ENCODE results near the gene ISL2. TPM values are rescaled to one million over a fixed set of nuclear protein-coding genes. Genes with fewer than 3 reads are reported as not detected.

The ISL2 gene
- total RNA-seq, 2 donors from 2014 or later = 0.77 to 2.4 TPM

- peaks cover 13% of the 10 kb centered on the region for H3K27me3 ChIP-seq (replicated peaks; ENCODE audit: insufficient read depth)
- H3K27ac ChIP-seq = no peak overlapping the region
- no peak for DNase-seq (ENCODE audit: low spot score)
- intact Hi-C loops (cut with DNase I) = no loop called here
- H3K36me3 ChIP-seq = no peaks in the 10 kb centered on the region
- no peak overlapping the region for H3K4me3 ChIP-seq
- TF ChIP-seq POLR2AphosphoS5 (IDR thresholded peaks at IDR 0.05) (no peak), POLR2A (IDR thresholded peaks at IDR 0.05) (no peak), CTCF (IDR thresholded peaks at IDR 0.05) (no peak)
- no peaks in the 10 kb centered on the region for H3K9me3 ChIP-seq
- H3K4me1 ChIP-seq (replicated peaks) = peaks cover 4% of the 10 kb centered on the region
- WGBS = 96% methylated on average over 1 of the region's 1 CpG
Measured at GRCh38 chr15:76349301-76350070, 12.9 kb downstream of the ISL2 start.

DNA sequence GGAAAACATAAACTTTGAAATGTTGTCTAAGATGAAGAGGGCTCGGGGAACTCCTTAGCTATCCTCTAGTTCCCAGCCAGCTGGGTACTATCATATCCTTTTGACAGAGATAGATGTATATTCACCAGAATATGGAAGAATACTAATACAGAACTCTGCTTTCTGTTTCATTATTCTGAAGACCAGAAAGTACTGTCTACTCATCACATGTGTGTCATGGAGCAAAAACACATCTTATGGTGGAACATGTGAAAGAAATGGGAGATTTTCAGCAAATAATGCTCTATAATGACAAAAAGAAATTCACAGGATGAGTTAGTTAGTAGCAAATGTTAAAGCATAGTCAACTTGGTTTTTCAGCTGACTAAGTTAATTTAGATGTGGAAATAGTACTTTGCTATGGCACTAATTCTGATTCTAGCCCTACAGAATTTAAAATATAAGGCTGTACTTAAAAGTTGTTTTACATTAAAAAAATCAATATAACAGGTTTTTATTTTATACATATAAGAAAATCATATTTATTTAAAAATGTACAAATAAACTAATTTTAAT lies 16.5 kb downstream of the ISL2 start:
- Histone ChIP-seq H3K4me3 (no peak overlapping the region), H3K9me3 (no peaks in the 10 kb centered on the region), H3K4me1 (replicated peaks) (no peaks in the 10 kb centered on the region), H3K27me3 (replicated peaks; ENCODE audit: insufficient read depth) (no peaks in the 10 kb centered on the region), H3K27ac (no peak overlapping the region), H3K36me3 (no peaks in the 10 kb centered on the region)
- 93% methylated on average over 1 of the region's 1 CpG for WGBS
- intact Hi-C loops (cut with DNase I) = no loop called here
- DNase-seq (ENCODE audit: low spot score) = no peak
- TF ChIP-seq POLR2A (IDR thresholded peaks at IDR 0.05) = no peak
- TF ChIP-seq CTCF (IDR thresholded peaks at IDR 0.05) = no peak
- no peak for TF ChIP-seq POLR2AphosphoS5 (IDR thresholded peaks at IDR 0.05)

- no peaks in the 10 kb centered on the region for H3K4me1 ChIP-seq (replicated peaks)
- no peaks in the 10 kb centered on the region for H3K27me3 ChIP-seq (replicated peaks; ENCODE audit: insufficient read depth)
- H3K36me3 ChIP-seq = no peaks in the 10 kb centered on the region
- 92% methylated on average over 10 of the region's 10 CpGs for WGBS
- H3K4me3 ChIP-seq = no peak overlapping the region
- no peak for DNase-seq (ENCODE audit: low spot score)
- intact Hi-C loops (cut with DNase I) = no loop called here
- no peak overlapping the region for H3K27ac ChIP-seq
- no peaks in the 10 kb centered on the region for H3K9me3 ChIP-seq
- TF ChIP-seq POLR2A (IDR thresholded peaks at IDR 0.05) (no peak), CTCF (IDR thresholded peaks at IDR 0.05) (no peak), POLR2AphosphoS5 (IDR thresholded peaks at IDR 0.05) (no peak)
Measured at GRCh38 chr15:76353903-76354302, 17.3 kb downstream of the ISL2 start.

DNA sequence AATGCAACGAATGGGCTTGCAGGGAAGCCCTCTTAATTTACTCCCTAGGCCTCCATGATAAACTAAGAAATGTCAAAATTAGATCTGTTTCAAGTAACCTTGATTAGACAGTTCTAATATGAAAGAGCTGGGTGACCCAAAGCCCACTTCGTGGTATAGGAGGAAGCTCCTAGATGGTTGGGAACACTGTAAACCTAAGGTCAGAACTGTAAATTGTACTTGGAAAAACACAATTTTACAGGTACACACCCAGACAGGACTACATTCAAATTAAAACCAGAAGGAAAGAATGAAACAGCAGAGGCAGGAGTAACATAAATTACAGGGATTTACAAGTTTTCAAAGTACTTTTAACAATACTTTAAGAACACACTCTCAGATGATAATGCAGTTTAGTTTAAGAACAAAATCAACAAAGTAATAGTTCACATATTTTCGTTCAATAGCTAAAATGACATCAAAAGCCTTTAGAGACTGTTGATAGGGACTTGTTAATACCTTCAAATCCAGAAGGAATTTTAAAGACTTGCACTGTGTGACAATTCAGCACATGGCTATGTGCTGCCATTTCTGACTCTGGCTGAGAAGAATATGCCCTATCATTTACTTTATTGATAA lies 18.4 kb downstream of the ISL2 start:
- peaks cover 3% of the 10 kb centered on the region for H3K4me1 ChIP-seq (replicated peaks)
- intact Hi-C loops (cut with DNase I) = no loop called here
- no peaks in the 10 kb centered on the region for H3K36me3 ChIP-seq
- no peak overlapping the region for H3K4me3 ChIP-seq
- WGBS = 63% methylated on average over 3 of the region's 3 CpGs
- H3K9me3 ChIP-seq = no peaks in the 10 kb centered on the region
- H3K27ac ChIP-seq = no peak overlapping the region
- no peaks in the 10 kb centered on the region for H3K27me3 ChIP-seq (replicated peaks; ENCODE audit: insufficient read depth)
- no peak for DNase-seq (ENCODE audit: low spot score)
- no peak for TF ChIP-seq POLR2AphosphoS5 (IDR thresholded peaks at IDR 0.05)
- no peak for TF ChIP-seq CTCF (IDR thresholded peaks at IDR 0.05)

All from prostate gland (tissue), 2 donors.